Liver (tissue), 9 donors: ENCODE data around the gene AKAP12. TPM values are rescaled to one million over a fixed set of nuclear protein-coding genes. Genes with fewer than 3 reads are reported as not detected.
"Not testable (repeated sequence)": the region's sequence is repeated elsewhere in the genome, so short reads cannot be mapped to it uniquely, and the experiment has no call there.

Experiments used
- DNase-seq: peaks from one replicate; pipeline ENCODE4 v3.0.0-alpha.2; 2017; ENCODE audit warnings: low spot score
- H3K27ac ChIP-seq, 2 donors: one replicate each; pipeline ENCODE4 v1.7.0; 2013; ENCODE audit warnings: inconsistent platforms in 2 of 2, low read length in 2 of 2, control low read depth in 1 of 2, low read depth in 1 of 2, mild to moderate bottlenecking in 1 of 2
- H3K27me3 ChIP-seq, 4 donors: one replicate each; pipeline versions ENCODE4 v1.6.1 to v1.7.0; 2013; ENCODE audit warnings: low read length in 3 of 4, inconsistent platforms in 1 of 4, mild to moderate bottlenecking in 1 of 4, moderate library complexity in 1 of 4; ENCODE audit not compliant: control insufficient read depth in 4 of 4, insufficient read depth in 4 of 4
- H3K36me3 ChIP-seq, 4 donors: one replicate each; pipeline versions ENCODE4 v1.6.1 to v1.7.0; 2013; ENCODE audit warnings: low read length in 3 of 4, mild to moderate bottlenecking in 3 of 4, low read depth in 1 of 4, moderate library complexity in 1 of 4; ENCODE audit not compliant: control insufficient read depth in 4 of 4, insufficient read depth in 3 of 4
- H3K4me1 ChIP-seq, 4 donors: one replicate each; pipeline versions ENCODE4 v1.6.1 to v1.7.0; 2013; ENCODE audit warnings: low read length in 3 of 4, mild to moderate bottlenecking in 3 of 4, moderate library complexity in 1 of 4; ENCODE audit not compliant: control insufficient read depth in 4 of 4, insufficient read depth in 4 of 4
- H3K4me3 ChIP-seq, 3 donors: one replicate each; pipeline versions ENCODE4 v1.6.1 to v1.7.0; 2013; ENCODE audit warnings: low read length in 3 of 3, control low read depth in 1 of 3, low read depth in 1 of 3, mild to moderate bottlenecking in 1 of 3
- H3K9ac ChIP-seq, 2 donors: one replicate each; pipeline ENCODE4 v1.7.0; 2013; ENCODE audit warnings: low read length in 2 of 2, mild to moderate bottlenecking in 2 of 2, moderate library complexity in 2 of 2, control low read depth in 1 of 2, low read depth in 1 of 2
- H3K9me3 ChIP-seq, 4 donors: one replicate each; pipeline versions ENCODE4 v1.6.1 to v1.7.0; 2013; ENCODE audit warnings: low read length in 3 of 4; ENCODE audit not compliant: control insufficient read depth in 4 of 4
- ATF3 ChIP-seq: IDR thresholded peaks from 2 replicates; pipeline ENCODE4 v1.6.1; 2016; ENCODE audit warnings: antibody characterized with exemption
- FOXA1 ChIP-seq: IDR thresholded peaks from 2 replicates; pipeline ENCODE4 v1.6.1; 2016; ENCODE audit warnings: antibody characterized with exemption
- FOXA2 ChIP-seq: IDR thresholded peaks from 2 replicates; pipeline ENCODE4 v1.6.1; 2016; ENCODE audit warnings: antibody characterized with exemption
- GABPA ChIP-seq, 2 donors: IDR thresholded peaks in 1 of 2; conservative IDR thresholded peaks in 1 of 2; 2 replicates each; pipeline ENCODE4 v1.6.1; 2016; ENCODE audit warnings: antibody characterized with exemption in 2 of 2, mild to moderate bottlenecking in 1 of 2, moderate library complexity in 1 of 2
- HNF4A ChIP-seq, 2 donors: conservative IDR thresholded peaks; 2 replicates each; pipeline ENCODE4 v1.6.1; 2016; ENCODE audit warnings: antibody characterized with exemption in 2 of 2, mild to moderate bottlenecking in 2 of 2
- JUND ChIP-seq, 2 donors: IDR thresholded peaks; 2 replicates each; pipeline ENCODE4 v1.6.1; 2016; ENCODE audit warnings: antibody characterized with exemption in 2 of 2
- MAX ChIP-seq: IDR thresholded peaks from 2 replicates; pipeline ENCODE4 v1.6.1; 2016; ENCODE audit warnings: antibody characterized with exemption
- REST ChIP-seq: IDR thresholded peaks from 2 replicates; pipeline ENCODE4 v1.6.1; 2016; ENCODE audit warnings: antibody characterized with exemption, mild to moderate bottlenecking
- RXRA ChIP-seq, 2 donors: IDR thresholded peaks; 2 replicates each; pipeline ENCODE4 v1.6.1; 2017 to 2018; ENCODE audit warnings: antibody characterized with exemption in 2 of 2, mild to moderate bottlenecking in 1 of 2
- SP1 ChIP-seq: IDR thresholded peaks from 2 replicates; pipeline ENCODE4 v1.6.1; 2018; ENCODE audit warnings: antibody characterized with exemption, mild to moderate bottlenecking
- TAF1 ChIP-seq: conservative IDR thresholded peaks from 2 replicates; pipeline ENCODE4 v1.6.1; 2016; ENCODE audit warnings: antibody characterized with exemption, mild to moderate bottlenecking
- YY1 ChIP-seq: IDR thresholded peaks from 2 replicates; pipeline ENCODE4 v1.6.1; 2016; ENCODE audit warnings: antibody characterized with exemption, mild to moderate bottlenecking
- ZBTB33 ChIP-seq: IDR thresholded peaks from 2 replicates; pipeline ENCODE4 v1.6.1; 2016; ENCODE audit warnings: antibody characterized with exemption
- WGBS: extraction: QIAGEN DNeasy Blood & Tissue Kit; methylation state at CpG from one replicate; pipeline ENCODE4 v1.1.7; 2013; 5-methylcytosine and 5-hydroxymethylcytosine counted together
- polyA plus RNA-seq, 2 donors: library from polyadenylated mRNA; stranded (reverse) in 1 of 2; unstranded in 1 of 2; fragments of 200-250 nt in 1 of 2; fragments of >200 nt in 1 of 2; fragmentation: Nextera tagmentation in 1 of 2; extraction: Ambion mirVana in 1 of 2; gene quantifications; one replicate each; pipeline versions ENCODE4 v1.2.1 to v1.2.3, GENCODE V29; 2013 to 2015
- total RNA-seq, 2 donors: library from RNA; depleted of rRNA; stranded (reverse); fragments of >200 nt; gene quantifications; one replicate each; pipeline ENCODE4 v1.2.3, GENCODE V29; 2014
- donor health status: healthy.
- donor health status: healthy.
- donor health status: healthy.
- donor health status: healthy.
- donor health status: healthy.

AKAP12 gene
- total and polyA plus RNA-seq, 4 donors, result 6.7 to 14.8 (median 8.6) TPM

GRCh38 chr6:151382631-151383030 lies 142.9 kb downstream of the AKAP12 start:
- peak; percentile 45 to 71 for TF ChIP-seq HNF4A (conservative IDR thresholded peaks at IDR 0.05)
- TF ChIP-seq SP1, result peak; percentile 39
- peak; percentile 11 to 52 for TF ChIP-seq RXRA (IDR thresholded peaks at IDR 0.05)
- H3K4me1 ChIP-seq, result peaks cover 0 to 12% (median 8%) of the 10 kb centered on the region in 4 donors
- H3K36me3 ChIP-seq, DNase-seq, H3K27ac ChIP-seq, H3K4me3 ChIP-seq, H3K9me3 ChIP-seq, H3K27me3 ChIP-seq, H3K9ac ChIP-seq: not testable (repeated sequence)
- WGBS, result 54% methylated on average over 9 of the region's 9 CpGs

GRCh38 chr6:151384151-151384550 lies 144.4 kb downstream of the AKAP12 start:
- Histone ChIP-seq H3K36me3 (peaks cover 0 to 3% (median 0%) of the 10 kb centered on the region in 4 donors), H3K27ac (no peak overlapping the region), H3K4me3 (no peak overlapping the region), H3K4me1 (peaks cover 0 to 14% (median 13%) of the 10 kb centered on the region in 4 donors), H3K9ac (no peak overlapping the region), H3K9me3 (no peaks in the 10 kb centered on the region), H3K27me3 (no peaks in the 10 kb centered on the region)
- WGBS, result 89% methylated on average over 5 of the region's 5 CpGs
- TF ChIP-seq REST (no peak), FOXA1 (no peak), RXRA (IDR thresholded peaks at IDR 0.05) (no peak), MAX (no peak), ATF3 (no peak), FOXA2 (no peak), TAF1 (no peak)
- DNase-seq, result no peak

GRCh38 chr6:151385177-151385576 lies 145.4 kb downstream of the AKAP12 start:
- no peaks in the 10 kb centered on the region for H3K9me3 ChIP-seq
- peaks cover 0 to 19% (median 13%) of the 10 kb centered on the region in 4 donors for H3K4me1 ChIP-seq
- peak overlapping the region; percentile 0 to 23 for H3K27ac ChIP-seq
- TF ChIP-seq YY1 (no peak), RXRA (IDR thresholded peaks at IDR 0.05) (no peak), ZBTB33 (no peak), MAX (peak; percentile 39), GABPA (IDR thresholded peaks at IDR 0.05 in 1 of 2, conservative IDR thresholded peaks at IDR 0.05 in 1 of 2) (no peak), JUND (IDR thresholded peaks at IDR 0.05) (no peak)
- H3K9ac ChIP-seq, result peak overlapping the region in 1 of 2 donors; percentile 42
- peaks cover 0 to 3% (median 0%) of the 10 kb centered on the region in 4 donors for H3K36me3 ChIP-seq
- DNase-seq, result no peak
- no peaks in the 10 kb centered on the region for H3K27me3 ChIP-seq
- 20% methylated on average over 1 of the region's 1 CpG for WGBS
- H3K4me3 ChIP-seq, result no peak overlapping the region
